Kidney glomerular epithelial cell (primary cell): ENCODE measurements around the gene EPHA5.

Experiments used
- DNase-seq: peaks from one replicate; lab custom pipeline; 2025; lab: John Stamatoyannopoulos, UW

The EPHA5 gene

GRCh38 chr4:65670331-65671031, at the start of gene EPHA5:
EPHA5 (minus strand) TSS chr4:65670489; CDS start chr4:65669742, 747 bp downstream.
- DNase-seq = peak; percentile 37

- DNase-seq = no peak
Observed at GRCh38 chr4:65719635-65720034, 49.3 kb upstream of the EPHA5 start.

DNA sequence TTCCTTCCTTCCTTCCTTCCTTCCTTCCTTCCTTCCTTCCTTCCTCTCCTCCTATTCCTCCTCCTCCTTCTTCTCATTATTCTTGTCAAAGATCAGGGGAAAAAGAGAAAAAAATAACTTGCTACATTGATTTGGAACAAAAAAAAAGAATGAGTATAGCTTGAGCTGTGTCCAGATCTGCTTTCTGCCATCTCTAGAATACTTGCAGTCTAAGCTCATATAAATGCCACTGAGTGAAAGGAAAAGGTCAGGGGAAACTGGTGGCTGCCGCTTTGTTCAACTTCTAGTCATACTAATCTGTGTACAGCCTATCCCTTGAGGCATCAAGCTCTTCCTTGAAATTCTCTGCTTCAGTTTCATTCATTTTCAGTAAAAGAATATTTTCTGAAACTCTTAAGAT, 28.3 kb upstream of the EPHA5 start:
- no peak for DNase-seq

- DNase-seq = no peak
Observed at GRCh38 chr4:65696436-65696835, 26.1 kb upstream of the EPHA5 start.

GRCh38 chr4:65671372-65671771, 1.1 kb upstream of the EPHA5 start:
- no peak for DNase-seq

GRCh38 chr4:65670020-65670330, 314 bp downstream of the EPHA5 start:
- no peak for DNase-seq

GRCh38 chr4:65669111-65670019, 924 bp downstream of the EPHA5 start:
- no peak for DNase-seq

GRCh38 chr4:65668201-65669089, 1.8 kb downstream of the EPHA5 start:
- DNase-seq = no peak

DNA sequence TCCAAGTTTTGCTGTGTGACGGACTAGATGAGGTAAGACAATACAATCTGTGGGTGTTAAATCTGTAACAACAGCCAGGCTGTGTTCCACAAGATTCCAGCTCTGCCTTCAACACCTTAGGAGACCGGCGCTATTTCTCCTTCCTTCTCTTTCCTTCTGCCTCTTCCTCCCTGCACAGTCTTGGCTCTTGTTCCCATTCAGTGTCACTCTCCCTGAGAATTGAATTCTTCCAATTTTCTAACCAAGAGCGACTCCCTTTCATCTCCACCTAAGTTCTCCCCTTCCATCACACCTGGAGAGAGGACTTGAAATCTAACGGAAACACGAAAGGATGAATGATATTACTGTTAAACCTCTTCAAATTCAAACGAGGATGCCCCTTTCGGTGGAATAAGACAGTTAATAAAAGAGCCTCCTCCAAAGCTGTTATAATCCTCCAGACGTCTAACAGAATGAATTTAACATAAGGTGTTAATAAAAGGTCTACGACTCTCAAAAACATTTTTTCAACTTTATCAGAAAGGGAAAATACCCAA, 2.7 kb downstream of the EPHA5 start:
- no peak for DNase-seq

GRCh38 chr4:65665771-65666523, 4.3 kb downstream of the EPHA5 start:
- no peak for DNase-seq

DNA sequence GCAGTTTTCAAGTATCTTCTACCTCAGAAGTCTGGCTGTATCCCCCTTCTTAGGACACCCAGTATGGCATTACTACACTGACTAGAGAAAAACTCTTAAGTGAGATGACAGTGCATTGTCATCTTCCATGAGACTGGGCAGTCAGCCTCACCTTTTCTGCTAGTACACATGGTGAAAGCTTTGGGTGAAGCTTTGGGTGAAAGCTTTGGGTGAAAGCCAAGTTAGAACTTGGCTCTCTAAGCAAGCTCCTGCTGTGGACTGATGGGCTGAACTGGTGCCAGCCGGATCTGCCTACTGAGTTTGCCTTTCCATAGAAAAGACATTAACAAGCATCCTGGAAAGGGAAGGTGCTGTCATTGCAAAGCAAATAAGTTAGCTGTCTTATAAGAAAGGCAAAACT, 8.8 kb downstream of the EPHA5 start:
- DNase-seq = no peak

DNA sequence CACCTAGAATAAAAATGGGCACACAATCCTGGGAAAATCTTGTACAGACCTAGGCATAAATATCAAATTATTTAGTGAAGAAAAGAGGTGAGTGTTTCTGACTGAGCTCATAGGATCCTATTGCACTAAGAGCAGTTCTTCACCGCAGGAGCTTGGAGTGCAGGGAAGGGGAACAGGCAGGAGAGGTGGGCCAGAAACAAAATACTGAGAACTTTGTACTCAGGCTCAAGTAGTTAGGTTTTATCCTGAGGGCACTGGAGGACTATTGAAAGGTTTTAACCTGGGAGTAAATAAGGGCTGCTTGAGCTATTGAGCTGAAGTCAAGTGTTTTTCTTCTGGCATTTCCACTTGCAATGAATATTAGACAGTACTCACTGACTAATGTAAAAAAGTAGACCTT, 12.2 kb downstream of the EPHA5 start:
- no peak for DNase-seq

DNA sequence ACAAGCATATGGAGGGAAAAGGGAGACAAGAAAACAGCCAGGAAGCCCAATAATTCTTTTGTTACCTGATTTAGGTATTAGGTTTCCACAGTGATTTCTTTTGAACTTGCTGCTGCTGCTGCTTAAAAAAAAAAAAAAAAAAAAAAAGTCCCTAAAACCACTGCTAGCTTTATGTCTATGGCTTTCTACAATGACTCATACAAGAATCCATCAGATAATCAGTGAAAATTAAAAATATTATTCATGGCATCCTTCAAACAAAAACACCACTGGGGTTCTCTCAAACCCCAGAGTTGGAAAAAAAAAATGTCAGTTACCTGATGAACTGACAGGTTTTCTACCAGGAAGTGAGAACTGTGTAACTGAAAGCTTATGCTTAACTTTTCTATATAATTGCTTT, 14.3 kb downstream of the EPHA5 start:
- DNase-seq = no peak

DNA sequence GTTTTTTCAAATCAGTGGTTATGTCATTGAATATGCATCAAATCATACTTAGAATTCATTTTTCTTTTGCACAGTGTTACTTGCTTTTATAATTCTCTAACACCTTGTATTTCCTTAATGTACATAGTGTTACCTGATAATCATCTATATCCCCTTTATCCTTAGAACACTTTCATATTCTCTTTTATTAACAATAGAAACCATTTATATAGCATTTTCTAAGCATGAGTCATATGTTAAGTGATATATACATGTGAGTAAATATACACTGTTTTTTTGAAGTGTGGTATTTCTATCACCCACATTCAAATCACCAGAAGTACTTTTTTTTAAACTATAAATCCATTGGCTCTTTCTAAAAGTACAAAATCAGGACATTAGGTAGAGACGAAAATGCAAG, 15.3 kb downstream of the EPHA5 start:
- DNase-seq = no peak

GRCh38 chr4:65653740-65654361, 16.4 kb downstream of the EPHA5 start:
- DNase-seq = no peak

DNA sequence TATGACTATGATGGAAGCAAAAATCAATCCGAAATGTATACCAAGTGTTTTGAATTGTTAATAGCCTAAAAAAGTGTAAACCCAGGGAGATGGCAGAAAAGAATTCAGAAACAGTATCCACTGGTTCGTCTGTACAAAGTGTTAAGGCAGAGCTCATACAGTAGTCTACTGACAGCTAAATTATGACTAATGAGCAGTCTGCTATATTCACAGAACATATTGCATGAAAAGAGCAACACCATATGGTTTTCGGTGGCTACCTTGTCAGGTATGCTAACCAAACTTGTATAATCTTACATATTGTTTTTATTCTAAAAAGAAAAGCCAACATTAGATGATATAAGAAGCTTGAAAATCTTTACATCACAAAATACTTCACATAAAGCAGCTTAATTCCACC, 18.5 kb downstream of the EPHA5 start:
- no peak for DNase-seq

DNA sequence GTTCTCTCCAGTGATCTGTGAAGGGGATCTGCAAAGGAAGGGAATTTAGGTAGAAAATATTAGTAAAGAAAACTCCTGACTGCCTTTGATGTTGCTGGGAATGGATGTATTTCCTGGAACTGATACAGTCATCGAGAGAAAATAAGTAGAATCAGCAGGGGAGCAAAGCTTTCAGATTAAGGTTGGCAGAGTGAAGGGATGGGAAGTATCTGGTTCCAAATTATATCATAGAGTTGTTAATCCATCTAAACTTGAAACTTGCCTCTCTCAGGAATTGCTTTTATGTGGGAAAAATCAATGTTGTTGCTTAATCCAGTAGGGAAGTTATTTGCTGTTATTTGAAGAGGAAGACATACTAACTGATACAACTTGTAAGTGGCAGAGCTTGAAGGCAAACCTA, 19.3 kb downstream of the EPHA5 start:
- DNase-seq = no peak

DNA sequence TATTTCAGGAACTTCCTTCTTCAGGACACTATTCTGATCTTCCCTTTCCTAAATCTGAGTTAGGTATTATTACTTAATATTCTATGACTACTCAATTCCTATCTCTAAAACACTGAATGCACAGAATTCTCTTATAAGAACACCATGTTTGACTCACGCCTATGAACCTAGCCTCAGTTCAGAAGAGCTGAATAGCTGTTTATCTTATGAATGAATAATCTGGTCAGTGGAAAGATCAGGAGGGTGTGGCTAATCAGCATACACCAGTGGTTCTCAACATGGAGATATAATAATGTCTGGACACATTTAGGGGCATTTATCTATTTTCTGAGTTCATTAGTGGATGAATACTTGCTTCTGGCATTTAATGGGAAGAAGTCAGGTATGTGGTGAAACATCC, 24.2 kb downstream of the EPHA5 start:
- DNase-seq = no peak

DNA sequence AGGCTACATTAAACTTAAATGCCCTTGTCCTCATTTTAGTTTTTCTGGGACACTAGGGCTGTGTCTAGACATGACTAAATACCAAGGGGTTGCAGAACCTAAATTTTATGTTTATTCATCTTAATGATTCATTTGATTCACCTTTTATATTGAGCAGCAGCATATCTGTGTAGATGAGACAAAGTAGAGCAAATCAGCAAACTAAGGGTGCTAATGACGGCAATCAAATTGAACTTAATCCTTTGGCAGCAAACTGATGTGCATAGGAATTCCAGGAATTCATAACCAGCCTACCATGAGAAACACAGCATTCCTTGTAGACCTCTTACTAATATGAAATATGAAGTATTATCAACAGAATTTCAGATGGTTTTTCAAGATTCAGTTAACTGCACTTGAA, 25.1 kb downstream of the EPHA5 start:
- DNase-seq = no peak

- no peak for DNase-seq
Observed at GRCh38 chr4:65635051-65635821, 35.1 kb downstream of the EPHA5 start.
